GM12865 (cell line): ENCODE measurements around the gene AKAP8.
"Not testable (repeated sequence)": the region's sequence is repeated elsewhere in the genome, so short reads cannot be mapped to it uniquely, and the experiment has no call there.

ENCODE experiments used
- DNase-seq: peaks from one replicate; pipeline ENCODE4 v3.0.0; 2010; ENCODE audit warnings: low read depth
- H3K4me3 ChIP-seq: 2 replicates; pipeline ENCODE4 v1.5.1; 2011; ENCODE audit warnings: mild to moderate bottlenecking, low read depth, low read length, control low read depth
- CTCF ChIP-seq: IDR thresholded peaks from 2 replicates; pipeline ENCODE4 v1.5.1; 2011; ENCODE audit warnings: low read length, control low read depth, low read depth, inconsistent platforms; ENCODE audit not compliant: insufficient read depth; ENCODE audit errors: missing control alignments

The AKAP8 gene

GRCh38 chr19:15418579-15419412, 39.2 kb upstream of the AKAP8 start, which contains the start of gene AKAP8L:
TSS of gene AKAP8L (minus strand) at chr19:15418988. CDS start at chr19:15418923, 65 bp downstream.
- DNase-seq, result peak; percentile 100
- H3K4me3 ChIP-seq, result peak within 1 kb of the TSS; percentile 96
- peak; percentile 89 for TF ChIP-seq CTCF

- no peak for TF ChIP-seq CTCF
- peak overlapping the region; percentile 96 for H3K4me3 ChIP-seq
- DNase-seq, result no peak
Measured at GRCh38 chr19:15418231-15418578, 38.6 kb upstream of the AKAP8 start.

- no peak for DNase-seq
- no peak for TF ChIP-seq CTCF
- peak overlapping the region; percentile 96 for H3K4me3 ChIP-seq
Measured at GRCh38 chr19:15417699-15418098, 38.1 kb upstream of the AKAP8 start.

- TF ChIP-seq CTCF, result no peak
- DNase-seq, result no peak
- no peak overlapping the region for H3K4me3 ChIP-seq
Measured at GRCh38 chr19:15412832-15413231, 33.2 kb upstream of the AKAP8 start.

- not testable (repeated sequence) for H3K4me3 ChIP-seq, DNase-seq
Measured at GRCh38 chr19:15411351-15411750, 31.8 kb upstream of the AKAP8 start.

- TF ChIP-seq CTCF, result no peak
- no peak for DNase-seq
- H3K4me3 ChIP-seq, result no peak overlapping the region
Measured at GRCh38 chr19:15404780-15405211, 25.2 kb upstream of the AKAP8 start.

GRCh38 chr19:15404097-15404779, 24.7 kb upstream of the AKAP8 start:
- H3K4me3 ChIP-seq, result no peak overlapping the region
- DNase-seq, result no peak
- TF ChIP-seq CTCF, result no peak
